HUDEP-2 (cell line): ENCODE results near the gene G3BP1.
"Not testable (repeated sequence)": the region's sequence is repeated elsewhere in the genome, so short reads cannot be mapped to it uniquely, and the experiment has no call there.

Experiments
- DNase-seq, 76 experiments: peaks; one replicate each; lab custom pipeline; 2025; ENCODE audit not compliant: unreplicated experiment in 76 of 76; lab: John Stamatoyannopoulos, UW

Gene G3BP1

DNA sequence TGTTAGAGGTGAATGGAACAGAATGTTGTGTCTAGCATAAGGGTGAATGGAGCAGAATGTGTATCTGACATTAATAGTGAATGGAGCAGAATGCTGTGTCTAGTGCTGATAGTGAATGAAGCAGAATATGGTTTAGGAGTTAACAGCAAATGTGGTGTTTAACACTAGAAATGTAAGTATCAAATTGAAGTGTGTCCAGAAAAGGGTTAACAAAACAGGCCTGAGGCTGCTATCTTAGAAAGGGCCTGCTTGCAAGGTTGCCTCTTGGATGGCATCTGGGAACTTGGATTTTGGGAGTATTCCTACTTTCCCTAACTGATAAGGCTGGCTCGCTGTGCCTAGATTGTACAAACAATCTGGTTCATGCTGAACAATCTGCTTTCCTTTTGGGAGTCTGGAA lies 76.1 kb downstream of the G3BP1 start:
- DNase-seq: no peak

GRCh38 chr5:151855701-151856100 lies 83.9 kb downstream of the G3BP1 start:
- DNase-seq: no peak

DNA sequence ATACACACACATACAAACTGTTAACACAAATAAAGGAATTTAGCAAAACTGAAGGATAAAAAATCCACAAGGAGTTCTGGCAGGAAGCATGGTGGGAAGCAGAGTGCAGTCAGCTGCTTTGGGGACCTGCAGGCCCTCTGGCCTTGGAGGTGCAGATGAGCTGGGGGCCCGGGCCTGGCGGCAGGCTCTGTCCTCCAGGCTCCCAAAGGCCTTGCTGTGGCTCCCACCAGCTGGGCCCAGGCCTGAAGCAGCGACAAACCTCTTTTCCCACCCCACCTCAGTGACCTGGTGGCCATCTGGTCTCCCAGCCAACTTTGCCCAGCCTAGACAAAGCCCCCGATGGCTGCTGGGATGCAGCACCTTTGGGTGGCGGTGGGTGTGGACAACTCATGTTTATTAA lies 85.1 kb downstream of the G3BP1 start:
- no peak for DNase-seq

GRCh38 chr5:151860867-151861266 lies 89.1 kb downstream of the G3BP1 start:
- DNase-seq: not testable (repeated sequence)
